Measurements from ENCODE around the gene RBM26. TPM values are rescaled to one million over a fixed set of nuclear protein-coding genes. Genes with fewer than 3 reads are reported as not detected.
"Not testable (repeated sequence)": the region's sequence is repeated elsewhere in the genome, so short reads cannot be mapped to it uniquely, and the experiment has no call there.

RBM26 gene
- polyA plus RNA-seq, 1 of the 3 experiments (the other 2 are of a cell fraction), result 12.5 TPM

DNA sequence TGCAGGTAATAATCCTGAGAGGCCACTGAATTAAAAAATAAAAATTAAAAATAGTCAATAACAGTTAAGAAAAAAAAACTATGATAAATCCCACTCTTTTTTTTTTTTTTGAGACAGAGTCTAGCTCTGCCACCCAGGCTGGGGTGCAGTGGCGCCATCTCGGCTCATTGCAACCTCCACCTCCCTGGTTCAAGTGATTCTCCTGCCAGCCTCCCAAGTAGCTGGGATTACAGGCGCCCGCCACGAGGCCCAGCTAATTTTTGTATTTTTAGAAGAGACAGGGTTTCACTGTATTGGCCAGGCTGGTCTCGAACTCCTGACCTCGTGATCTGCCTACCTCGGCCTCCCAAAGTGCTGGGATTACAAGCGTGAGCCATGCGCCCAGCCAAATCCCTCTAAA is 56.4 kb downstream of the RBM26 start:
- H3K9me3 ChIP-seq; H3K9me2 ChIP-seq; H3K4me3 ChIP-seq (ENCODE audit: low read depth in 2 of 2, low read length in 1 of 2); H3K27me3 ChIP-seq (ENCODE audit: insufficient read depth); H3K4me2 ChIP-seq; DNase-seq; H4K20me1 ChIP-seq (ENCODE audit: insufficient read depth); H3K9ac ChIP-seq; H3K4me1 ChIP-seq (ENCODE audit: control insufficient read depth in 1 of 2, insufficient read depth in 2 of 2, low read depth in 1 of 2, low read length in 1 of 2); H2AFZ ChIP-seq (ENCODE audit: low read depth); H3K79me2 ChIP-seq (ENCODE audit: insufficient read depth); H3F3A ChIP-seq (replicated peaks; ENCODE audit: insufficient read depth); POLR2A ChIA-PET; H3K27ac ChIP-seq (ENCODE audit: low read depth in 2 of 2, low read length in 1 of 2): not testable (repeated sequence)
- peaks cover 66 to 77% of the 10 kb centered on the region in 2 experiments for H3K36me3 ChIP-seq (replicated peaks in 1 of 2; ENCODE audit: control insufficient read depth in 1 of 2, insufficient read depth in 2 of 2, low read length in 1 of 2)
- CTCF ChIA-PET, result interaction anchor here (2.0 kb wide), 1 partner anchor 24 kb away, joined by 6 read pairs; no protein-coding TSS in a partner anchor
- 95% methylated on average over 10 of the region's 10 CpGs for WGBS (ENCODE audit: low lambda C conversion rate)

DNA sequence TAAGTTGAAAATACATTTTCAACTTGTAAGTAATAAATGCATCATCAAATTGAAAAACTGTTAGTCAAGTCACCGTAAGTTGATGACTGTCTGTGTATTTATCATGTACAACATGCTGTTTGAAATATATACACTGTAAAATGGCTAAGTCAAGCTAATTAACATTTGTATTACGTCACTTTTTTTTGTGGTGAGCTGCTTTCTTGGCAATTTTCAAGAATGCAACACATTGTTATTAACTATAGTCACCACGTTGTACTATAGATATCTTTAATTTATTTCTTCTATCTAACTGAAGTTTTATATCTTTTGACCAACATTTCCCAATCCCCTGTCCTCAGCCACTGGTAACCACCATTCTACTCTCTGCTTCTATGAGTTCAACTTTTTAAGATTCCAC is 57.0 kb downstream of the RBM26 start:
- 0 out of 2 replicates have a peak, but pooled peaks cover 3% of the 10 kb centered on the region for H3K9me2 ChIP-seq
- H3K27ac ChIP-seq (ENCODE audit: low read depth in 2 of 2, low read length in 1 of 2), result no peak overlapping the region
- peaks cover 4% of the 10 kb centered on the region; the same call in 1 of the 2 replicates for H3K79me2 ChIP-seq (ENCODE audit: insufficient read depth)
- H3F3A ChIP-seq (replicated peaks; ENCODE audit: insufficient read depth), result no peaks in the 10 kb centered on the region
- H3K4me3 ChIP-seq (ENCODE audit: low read depth in 2 of 2, low read length in 1 of 2), result no peak overlapping the region
- H3K27me3 ChIP-seq (ENCODE audit: insufficient read depth), result no peaks in the 10 kb centered on the region
- H3K9ac ChIP-seq, result no peak overlapping the region
- no peak overlapping the region for H3K4me2 ChIP-seq
- H3K4me1 ChIP-seq (ENCODE audit: control insufficient read depth in 1 of 2, insufficient read depth in 2 of 2, low read depth in 1 of 2, low read length in 1 of 2), result peaks cover 0 to 10% of the 10 kb centered on the region in 2 experiments; a peak in 1 of 4 replicates
- no peak for DNase-seq
- ChIA-PET POLR2A (no interaction called here), CTCF (interaction anchor here (1.4 to 2.0 kb wide), 2 partner anchors 23 to 25 kb away, joined by 3 to 6 read pairs; no protein-coding TSS in a partner anchor)
- no peak overlapping the region for H2AFZ ChIP-seq (ENCODE audit: low read depth)
- H4K20me1 ChIP-seq (ENCODE audit: insufficient read depth), result no peaks in the 10 kb centered on the region; the same call in 1 of the 2 replicates
- WGBS (ENCODE audit: low lambda C conversion rate), result 95% methylated on average over 3 of the region's 3 CpGs
- peaks cover 66 to 81% of the 10 kb centered on the region in 2 experiments for H3K36me3 ChIP-seq (replicated peaks in 1 of 2; ENCODE audit: control insufficient read depth in 1 of 2, insufficient read depth in 2 of 2, low read length in 1 of 2)
- H3K9me3 ChIP-seq, result no peaks in the 10 kb centered on the region
- TF ChIP-seq JUND (IDR thresholded peaks at IDR 0.05) (no peak), FOXJ3 (CRISPR knock-in tag; IDR thresholded peaks at IDR 0.05) (no peak), RFX5 (IDR thresholded peaks at IDR 0.05; ENCODE audit: low read length) (no peak), RAD21 (IDR thresholded peaks at IDR 0.05; ENCODE audit: low read length) (no peak), EP300 (IDR thresholded peaks at IDR 0.05; ENCODE audit: borderline replicate concordance in 1 of 2, low read depth in 1 of 2, low read length in 1 of 2) (no peak), RCOR1 (IDR thresholded peaks at IDR 0.05; ENCODE audit: low read length) (no peak), YY1 (IDR thresholded peaks at IDR 0.05; ENCODE audit: low read depth) (no peak), SIN3A (IDR thresholded peaks at IDR 0.05; ENCODE audit: borderline replicate concordance, low read depth, low read length) (no peak), CHD2 (IDR thresholded peaks at IDR 0.05; ENCODE audit: low read length, partially characterized antibody) (no peak), NFIC (IDR thresholded peaks at IDR 0.05; ENCODE audit: borderline replicate concordance) (no peak), ELF1 (IDR thresholded peaks at IDR 0.05) (no peak), TCF12 (IDR thresholded peaks at IDR 0.05) (no peak)
- TF ChIP-seq, protein P1, sequence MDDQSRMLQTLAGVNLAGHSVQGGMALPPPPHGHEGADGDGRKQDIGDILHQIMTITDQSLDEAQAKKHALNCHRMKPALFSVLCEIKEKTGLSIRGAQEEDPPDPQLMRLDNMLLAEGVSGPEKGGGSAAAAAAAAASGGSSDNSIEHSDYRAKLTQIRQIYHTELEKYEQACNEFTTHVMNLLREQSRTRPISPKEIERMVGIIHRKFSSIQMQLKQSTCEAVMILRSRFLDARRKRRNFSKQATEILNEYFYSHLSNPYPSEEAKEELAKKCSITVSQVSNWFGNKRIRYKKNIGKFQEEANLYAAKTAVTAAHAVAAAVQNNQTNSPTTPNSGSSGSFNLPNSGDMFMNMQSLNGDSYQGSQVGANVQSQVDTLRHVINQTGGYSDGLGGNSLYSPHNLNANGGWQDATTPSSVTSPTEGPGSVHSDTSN (IDR thresholded peaks at IDR 0.05), result no peak
- TF ChIP-seq, protein P2, sequence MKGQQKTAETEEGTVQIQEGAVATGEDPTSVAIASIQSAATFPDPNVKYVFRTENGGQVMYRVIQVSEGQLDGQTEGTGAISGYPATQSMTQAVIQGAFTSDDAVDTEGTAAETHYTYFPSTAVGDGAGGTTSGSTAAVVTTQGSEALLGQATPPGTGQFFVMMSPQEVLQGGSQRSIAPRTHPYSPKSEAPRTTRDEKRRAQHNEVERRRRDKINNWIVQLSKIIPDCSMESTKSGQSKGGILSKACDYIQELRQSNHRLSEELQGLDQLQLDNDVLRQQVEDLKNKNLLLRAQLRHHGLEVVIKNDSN (IDR thresholded peaks at IDR 0.05; ENCODE audit: borderline replicate concordance, low read depth), result no peak
- TF ChIP-seq, protein P3, sequence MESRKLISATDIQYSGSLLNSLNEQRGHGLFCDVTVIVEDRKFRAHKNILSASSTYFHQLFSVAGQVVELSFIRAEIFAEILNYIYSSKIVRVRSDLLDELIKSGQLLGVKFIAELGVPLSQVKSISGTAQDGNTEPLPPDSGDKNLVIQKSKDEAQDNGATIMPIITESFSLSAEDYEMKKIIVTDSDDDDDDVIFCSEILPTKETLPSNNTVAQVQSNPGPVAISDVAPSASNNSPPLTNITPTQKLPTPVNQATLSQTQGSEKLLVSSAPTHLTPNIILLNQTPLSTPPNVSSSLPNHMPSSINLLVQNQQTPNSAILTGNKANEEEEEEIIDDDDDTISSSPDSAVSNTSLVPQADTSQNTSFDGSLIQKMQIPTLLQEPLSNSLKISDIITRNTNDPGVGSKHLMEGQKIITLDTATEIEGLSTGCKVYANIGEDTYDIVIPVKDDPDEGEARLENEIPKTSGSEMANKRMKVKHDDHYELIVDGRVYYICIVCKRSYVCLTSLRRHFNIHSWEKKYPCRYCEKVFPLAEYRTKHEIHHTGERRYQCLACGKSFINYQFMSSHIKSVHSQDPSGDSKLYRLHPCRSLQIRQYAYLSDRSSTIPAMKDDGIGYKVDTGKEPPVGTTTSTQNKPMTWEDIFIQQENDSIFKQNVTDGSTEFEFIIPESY (IDR thresholded peaks at IDR 0.05; ENCODE audit: borderline replicate concordance, low read depth), result no peak
- TF ChIP-seq, protein P4, sequence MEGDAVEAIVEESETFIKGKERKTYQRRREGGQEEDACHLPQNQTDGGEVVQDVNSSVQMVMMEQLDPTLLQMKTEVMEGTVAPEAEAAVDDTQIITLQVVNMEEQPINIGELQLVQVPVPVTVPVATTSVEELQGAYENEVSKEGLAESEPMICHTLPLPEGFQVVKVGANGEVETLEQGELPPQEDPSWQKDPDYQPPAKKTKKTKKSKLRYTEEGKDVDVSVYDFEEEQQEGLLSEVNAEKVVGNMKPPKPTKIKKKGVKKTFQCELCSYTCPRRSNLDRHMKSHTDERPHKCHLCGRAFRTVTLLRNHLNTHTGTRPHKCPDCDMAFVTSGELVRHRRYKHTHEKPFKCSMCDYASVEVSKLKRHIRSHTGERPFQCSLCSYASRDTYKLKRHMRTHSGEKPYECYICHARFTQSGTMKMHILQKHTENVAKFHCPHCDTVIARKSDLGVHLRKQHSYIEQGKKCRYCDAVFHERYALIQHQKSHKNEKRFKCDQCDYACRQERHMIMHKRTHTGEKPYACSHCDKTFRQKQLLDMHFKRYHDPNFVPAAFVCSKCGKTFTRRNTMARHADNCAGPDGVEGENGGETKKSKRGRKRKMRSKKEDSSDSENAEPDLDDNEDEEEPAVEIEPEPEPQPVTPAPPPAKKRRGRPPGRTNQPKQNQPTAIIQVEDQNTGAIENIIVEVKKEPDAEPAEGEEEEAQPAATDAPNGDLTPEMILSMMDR (IDR thresholded peaks at IDR 0.05), result no peak
- TF ChIP-seq, protein P5, sequence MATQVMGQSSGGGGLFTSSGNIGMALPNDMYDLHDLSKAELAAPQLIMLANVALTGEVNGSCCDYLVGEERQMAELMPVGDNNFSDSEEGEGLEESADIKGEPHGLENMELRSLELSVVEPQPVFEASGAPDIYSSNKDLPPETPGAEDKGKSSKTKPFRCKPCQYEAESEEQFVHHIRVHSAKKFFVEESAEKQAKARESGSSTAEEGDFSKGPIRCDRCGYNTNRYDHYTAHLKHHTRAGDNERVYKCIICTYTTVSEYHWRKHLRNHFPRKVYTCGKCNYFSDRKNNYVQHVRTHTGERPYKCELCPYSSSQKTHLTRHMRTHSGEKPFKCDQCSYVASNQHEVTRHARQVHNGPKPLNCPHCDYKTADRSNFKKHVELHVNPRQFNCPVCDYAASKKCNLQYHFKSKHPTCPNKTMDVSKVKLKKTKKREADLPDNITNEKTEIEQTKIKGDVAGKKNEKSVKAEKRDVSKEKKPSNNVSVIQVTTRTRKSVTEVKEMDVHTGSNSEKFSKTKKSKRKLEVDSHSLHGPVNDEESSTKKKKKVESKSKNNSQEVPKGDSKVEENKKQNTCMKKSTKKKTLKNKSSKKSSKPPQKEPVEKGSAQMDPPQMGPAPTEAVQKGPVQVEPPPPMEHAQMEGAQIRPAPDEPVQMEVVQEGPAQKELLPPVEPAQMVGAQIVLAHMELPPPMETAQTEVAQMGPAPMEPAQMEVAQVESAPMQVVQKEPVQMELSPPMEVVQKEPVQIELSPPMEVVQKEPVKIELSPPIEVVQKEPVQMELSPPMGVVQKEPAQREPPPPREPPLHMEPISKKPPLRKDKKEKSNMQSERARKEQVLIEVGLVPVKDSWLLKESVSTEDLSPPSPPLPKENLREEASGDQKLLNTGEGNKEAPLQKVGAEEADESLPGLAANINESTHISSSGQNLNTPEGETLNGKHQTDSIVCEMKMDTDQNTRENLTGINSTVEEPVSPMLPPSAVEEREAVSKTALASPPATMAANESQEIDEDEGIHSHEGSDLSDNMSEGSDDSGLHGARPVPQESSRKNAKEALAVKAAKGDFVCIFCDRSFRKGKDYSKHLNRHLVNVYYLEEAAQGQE (IDR thresholded peaks at IDR 0.05; ENCODE audit: low read depth, low read length), result no peak
- TF ChIP-seq, protein P6, sequence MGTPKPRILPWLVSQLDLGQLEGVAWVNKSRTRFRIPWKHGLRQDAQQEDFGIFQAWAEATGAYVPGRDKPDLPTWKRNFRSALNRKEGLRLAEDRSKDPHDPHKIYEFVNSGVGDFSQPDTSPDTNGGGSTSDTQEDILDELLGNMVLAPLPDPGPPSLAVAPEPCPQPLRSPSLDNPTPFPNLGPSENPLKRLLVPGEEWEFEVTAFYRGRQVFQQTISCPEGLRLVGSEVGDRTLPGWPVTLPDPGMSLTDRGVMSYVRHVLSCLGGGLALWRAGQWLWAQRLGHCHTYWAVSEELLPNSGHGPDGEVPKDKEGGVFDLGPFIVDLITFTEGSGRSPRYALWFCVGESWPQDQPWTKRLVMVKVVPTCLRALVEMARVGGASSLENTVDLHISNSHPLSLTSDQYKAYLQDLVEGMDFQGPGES (IDR thresholded peaks at IDR 0.05; ENCODE audit: low read depth, low read length), result no peak

All from SK-N-SH (cell line).